Left ventricle myocardium superior (tissue), 1 donor: ENCODE results near the gene ABLIM3. TPM values are rescaled to one million over a fixed set of nuclear protein-coding genes. Genes with fewer than 3 reads are reported as not detected.
"Not testable (repeated sequence)": the region's sequence is repeated elsewhere in the genome, so short reads cannot be mapped to it uniquely, and the experiment has no call there.

Source experiments
- ATAC-seq: fragments of 200-7000 bp; cut with Tn5 transposase; one replicate; pipeline ENCODE4 v1.9.1; 2020; ENCODE audit warnings: mild to moderate bottlenecking, moderate library complexity
- DNase-seq: peaks from one replicate; pipeline ENCODE4 v3.0.0-alpha.2; 2020
- intact Hi-C: fragments of 100-400 bp; cut with micrococcal nuclease; formaldehyde crosslinking; loops from one replicate; pipeline ENCODE4 v1.11.0; 2022
- total RNA-seq: library from RNA; stranded (reverse); fragmentation: NEBNext Ultra II Directional; extraction: Animal tissue kit (Norgen Biotek cat#: 25700); gene quantifications from one replicate; pipeline ENCODE4 v1.2.1, GENCODE V29; 2021
- donor health status: DM: no; HTN: yes; CAD: no; lungs with severe emphysema.

ABLIM3 gene
- total RNA-seq, 1 donor from 2014 or later: 130 TPM

DNA sequence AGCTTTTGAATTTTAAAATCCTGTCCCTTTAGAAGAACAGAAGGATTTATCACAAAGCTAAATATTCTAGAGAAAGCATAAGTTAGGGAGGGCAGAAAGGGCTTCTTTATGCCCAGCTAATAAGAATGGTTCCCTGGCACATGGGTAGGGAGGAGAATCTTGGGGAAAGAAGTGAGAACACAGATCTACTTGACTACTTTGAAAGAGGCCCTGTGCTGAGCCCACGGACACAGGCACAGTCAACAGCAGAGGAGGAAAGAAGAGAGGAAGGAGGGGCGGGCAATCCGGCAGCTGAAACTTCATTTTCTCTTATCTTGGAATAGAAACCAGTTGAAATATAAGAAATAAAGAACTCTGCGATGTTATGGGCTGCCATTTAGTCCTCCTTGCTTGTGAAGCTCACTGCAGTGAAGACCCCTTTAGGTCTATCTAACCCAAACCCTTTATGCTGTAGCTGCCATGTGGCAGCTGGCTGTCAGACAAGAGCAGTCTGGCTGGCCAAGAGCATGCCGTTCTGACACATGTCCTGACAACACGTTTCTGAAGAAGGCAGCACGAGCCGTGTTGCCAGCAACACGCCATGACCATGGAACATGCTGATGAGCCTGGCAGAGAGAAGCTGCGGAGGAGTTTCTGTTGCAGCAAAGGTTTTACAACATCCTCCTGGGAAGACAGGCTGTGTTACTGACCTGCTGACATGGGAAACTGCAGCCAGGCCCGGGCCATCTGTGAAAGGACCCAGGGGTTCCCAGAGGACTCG, 34.2 kb downstream of the ABLIM3 start:
- DNase-seq (peak; percentile 90), ATAC-seq (peak; percentile 90)
- intact Hi-C loops: no loop called here

DNA sequence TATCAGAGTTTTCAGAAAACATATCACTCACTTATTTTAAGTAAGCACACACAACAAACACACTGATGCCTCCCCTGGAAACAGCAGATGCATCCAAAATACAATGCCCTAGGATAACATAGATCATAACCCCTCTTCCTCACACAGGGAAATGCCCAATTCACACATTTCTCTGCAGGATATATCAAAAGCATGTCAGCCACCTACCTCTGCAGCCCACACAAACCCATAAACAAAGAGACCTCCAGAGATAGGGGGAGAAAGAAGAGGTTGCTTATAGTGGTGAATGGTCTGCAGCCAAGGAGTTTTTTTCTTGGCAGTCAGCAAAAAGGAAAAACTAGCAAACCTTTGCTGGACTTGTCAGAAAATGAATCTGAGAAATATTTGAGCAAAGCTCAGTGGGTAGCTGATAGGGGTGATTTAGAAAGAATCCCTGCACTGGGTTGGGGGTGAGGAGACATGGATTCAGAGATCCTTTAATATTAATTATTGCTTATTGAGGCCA, 36.1 kb downstream of the ABLIM3 start:
- ATAC-seq (no peak), DNase-seq (no peak)
- intact Hi-C loops: no loop called here

DNA sequence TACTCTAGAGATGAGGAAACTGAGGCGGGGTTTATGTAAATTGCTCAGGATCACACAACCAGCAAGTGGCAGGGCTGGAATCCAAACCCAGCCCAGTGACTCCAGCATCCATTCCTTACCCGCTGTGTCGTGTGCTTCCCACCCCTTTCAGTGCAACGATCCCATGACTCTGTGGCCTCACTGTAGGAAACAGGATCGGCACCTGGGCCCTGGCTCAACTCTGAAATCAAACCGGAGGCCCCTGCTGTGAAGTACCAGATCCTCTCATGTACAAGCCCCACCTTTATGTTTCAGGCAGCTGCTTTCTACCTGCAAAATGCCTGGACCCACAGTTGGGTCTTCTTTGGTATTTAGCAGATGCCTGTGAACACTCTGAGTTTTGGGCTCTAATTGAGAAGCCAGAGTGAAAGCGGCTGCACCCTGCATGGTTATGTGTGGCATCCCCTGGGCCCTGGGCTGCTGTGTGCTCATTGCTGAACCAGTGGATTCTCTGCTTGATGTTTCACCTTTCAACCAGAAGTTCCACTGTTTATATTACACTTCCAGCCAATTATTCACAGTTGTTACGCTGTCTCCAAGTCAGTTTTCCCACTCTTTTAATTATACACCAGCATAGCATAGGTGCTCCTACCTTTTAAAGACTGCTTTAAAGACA, 36.7 kb downstream of the ABLIM3 start:
- intact Hi-C loops: no loop called here
- DNase-seq (peak; percentile 31), ATAC-seq (peak; percentile 4)

DNA sequence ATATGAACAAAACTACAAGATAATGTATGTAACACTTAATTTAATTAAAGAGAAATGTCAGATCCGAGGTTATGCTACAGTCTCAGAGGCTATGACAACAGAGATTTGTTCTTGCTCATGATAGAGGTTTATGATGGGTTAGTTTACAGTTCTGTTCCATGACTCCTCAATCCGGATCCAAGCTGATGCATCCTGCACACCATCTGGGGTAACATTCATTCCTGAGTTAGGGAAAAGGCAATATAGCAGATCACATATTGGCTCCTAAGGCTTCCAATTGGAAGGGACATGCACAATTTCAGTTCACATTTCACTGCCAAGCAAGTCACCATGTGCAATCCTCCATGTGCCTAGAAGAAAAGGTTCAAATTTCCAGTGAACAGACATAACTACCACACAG, 40.4 kb downstream of the ABLIM3 start:
- ATAC-seq (no peak), DNase-seq (no peak)
- intact Hi-C loops: no loop called here

DNA sequence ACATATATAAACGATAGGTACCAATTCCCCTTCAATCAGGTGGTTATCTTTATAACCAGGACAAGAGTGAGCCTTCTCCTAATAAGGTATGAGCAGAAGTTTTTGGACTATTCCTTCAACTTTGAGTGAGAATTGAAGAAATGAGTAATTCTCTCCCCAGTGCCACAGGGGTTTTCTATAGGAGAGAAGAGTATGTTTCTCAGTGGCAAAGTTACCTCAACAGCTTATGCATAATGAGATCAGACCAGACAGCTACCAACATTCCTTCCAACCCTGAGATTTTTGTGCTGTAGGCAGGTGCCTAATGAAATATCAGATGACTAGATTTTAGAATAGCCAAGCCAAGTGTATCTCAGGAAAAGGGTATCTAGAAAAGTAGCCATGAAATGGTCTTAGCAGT, 40.9 kb downstream of the ABLIM3 start:
- intact Hi-C loops: no loop called here
- no peak for DNase-seq
- ATAC-seq: no peak

DNA sequence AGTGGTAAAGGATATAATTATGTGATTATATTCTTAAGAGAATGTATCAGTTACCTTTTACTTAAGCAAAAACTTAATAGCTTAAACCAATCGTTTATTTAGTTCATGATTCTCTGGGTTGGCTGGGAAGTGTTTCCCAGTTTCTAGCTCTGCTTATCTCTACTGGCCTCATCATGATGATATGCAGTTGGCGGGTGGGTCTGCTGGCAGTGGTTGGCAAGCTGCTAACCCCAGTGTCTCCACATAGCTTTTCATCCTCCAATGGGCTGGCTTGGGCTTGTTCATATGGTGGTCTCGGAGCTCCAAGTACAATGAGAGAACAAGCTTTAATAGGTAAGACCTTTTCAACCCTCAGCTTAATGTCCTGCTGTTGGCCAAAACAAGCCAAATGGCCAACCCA, 43.8 kb downstream of the ABLIM3 start:
- ATAC-seq (peak; percentile 39), DNase-seq (no peak)
- intact Hi-C loops: no loop called here

DNA sequence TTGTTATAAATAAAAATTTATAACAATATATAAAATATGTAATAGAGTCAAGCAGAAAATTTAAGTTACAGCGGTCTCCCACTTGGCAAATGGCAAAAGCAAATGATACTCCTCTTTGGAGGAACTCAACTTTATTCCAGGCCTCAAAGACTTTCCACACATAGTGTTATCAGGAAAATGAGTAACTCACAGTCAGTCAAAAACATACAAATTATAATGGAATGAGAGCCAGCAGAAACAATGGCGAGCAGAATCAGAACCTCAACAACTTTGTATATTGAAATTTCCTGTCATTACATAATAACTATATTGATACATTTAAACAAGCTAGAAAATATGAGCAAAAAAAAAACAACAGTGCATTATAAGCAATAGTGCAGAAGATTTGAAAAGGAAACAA, 45.2 kb downstream of the ABLIM3 start:
- intact Hi-C loops: no loop called here
- ATAC-seq (no peak), DNase-seq (no peak)

DNA sequence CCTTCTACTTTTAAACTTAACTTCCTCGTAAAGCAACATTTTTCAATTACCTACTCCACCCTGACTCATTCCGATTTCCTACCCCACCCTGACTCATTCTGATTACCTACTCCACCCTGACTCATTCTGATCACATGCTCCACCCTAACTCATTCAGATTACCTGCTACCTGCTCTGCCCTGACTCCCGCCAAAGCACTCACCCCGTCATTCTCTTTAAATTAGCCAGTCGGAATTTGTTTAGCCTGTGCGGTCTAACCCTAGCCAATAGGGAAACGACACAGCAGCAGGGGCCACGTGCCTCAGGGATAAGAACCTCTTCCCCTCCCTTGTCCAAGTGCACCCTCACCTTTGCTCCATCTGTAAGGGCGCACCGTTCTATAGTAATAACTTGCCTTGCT, 46.3 kb downstream of the ABLIM3 start:
- intact Hi-C loops, DNase-seq, ATAC-seq: not testable (repeated sequence)

DNA sequence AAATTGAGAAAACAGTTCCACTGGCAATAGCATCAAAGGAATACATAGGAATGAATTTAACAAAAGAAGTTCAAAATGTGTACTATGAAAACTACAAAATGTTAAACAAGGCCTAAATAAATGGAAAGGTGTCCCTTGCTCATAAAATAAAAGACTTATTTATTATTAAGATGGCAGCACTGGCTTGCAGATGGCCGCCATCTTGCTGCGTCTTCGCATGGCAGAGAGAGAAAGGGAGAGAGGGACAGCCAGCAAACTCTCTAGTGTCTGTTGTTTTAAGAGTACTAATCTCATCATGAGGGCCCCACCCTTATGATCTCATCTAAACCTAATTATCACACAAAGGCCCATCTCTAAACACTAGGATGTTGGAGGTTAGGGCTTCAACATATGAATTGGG, 47.1 kb downstream of the ABLIM3 start:
- no peak for DNase-seq
- intact Hi-C loops: no loop called here
- no peak for ATAC-seq

DNA sequence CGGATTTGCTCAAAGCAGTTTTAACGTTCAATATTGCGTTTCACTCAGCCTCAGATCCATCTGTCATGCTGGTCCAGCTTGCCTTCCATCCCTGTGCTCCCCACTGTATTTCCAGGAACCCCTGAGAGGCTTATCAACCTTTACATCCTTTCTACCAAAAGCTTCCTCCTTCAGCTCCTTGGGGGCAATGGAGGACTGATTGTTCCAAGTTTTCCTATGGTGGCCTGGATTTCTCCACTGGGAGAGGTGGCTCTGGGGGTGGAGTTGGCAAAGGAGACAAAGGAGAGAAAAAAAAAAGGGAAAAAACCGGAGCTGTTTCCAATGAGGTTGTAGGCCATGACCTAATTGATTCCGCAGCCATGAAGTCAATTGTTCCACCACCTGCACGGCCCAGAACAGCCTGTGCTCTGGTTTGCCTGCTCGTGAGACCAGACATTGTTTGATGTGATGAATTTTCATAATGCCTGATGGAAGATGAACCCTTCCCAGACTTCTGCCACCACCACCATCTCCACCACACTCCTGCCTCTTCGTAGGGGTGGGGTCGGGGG, 54.1 kb downstream of the ABLIM3 start:
- DNase-seq (peak; percentile 40), ATAC-seq (peak; percentile 89)
- intact Hi-C loops: no loop called here

DNA sequence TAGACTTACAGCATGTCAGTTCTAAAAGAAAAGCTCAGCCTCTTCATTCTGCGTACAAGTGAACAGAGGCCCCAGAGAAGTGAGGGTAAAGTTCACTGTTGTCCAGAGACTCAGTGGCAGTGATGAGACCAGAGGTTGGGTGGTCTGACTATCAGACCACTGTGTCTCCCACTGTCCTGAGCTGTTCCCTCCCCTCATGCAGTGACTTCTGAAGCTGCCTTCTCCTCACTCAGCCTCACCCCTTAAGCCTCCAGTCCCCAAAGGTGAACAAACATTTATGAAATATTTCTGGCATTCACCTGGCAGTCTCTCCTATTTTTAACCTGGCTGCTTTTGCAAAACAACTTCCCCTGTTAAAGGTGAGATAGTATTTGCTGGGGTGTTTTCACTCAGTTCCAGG, 54.7 kb downstream of the ABLIM3 start:
- ATAC-seq (no peak), DNase-seq (no peak)
- intact Hi-C loops: no loop called here

DNA sequence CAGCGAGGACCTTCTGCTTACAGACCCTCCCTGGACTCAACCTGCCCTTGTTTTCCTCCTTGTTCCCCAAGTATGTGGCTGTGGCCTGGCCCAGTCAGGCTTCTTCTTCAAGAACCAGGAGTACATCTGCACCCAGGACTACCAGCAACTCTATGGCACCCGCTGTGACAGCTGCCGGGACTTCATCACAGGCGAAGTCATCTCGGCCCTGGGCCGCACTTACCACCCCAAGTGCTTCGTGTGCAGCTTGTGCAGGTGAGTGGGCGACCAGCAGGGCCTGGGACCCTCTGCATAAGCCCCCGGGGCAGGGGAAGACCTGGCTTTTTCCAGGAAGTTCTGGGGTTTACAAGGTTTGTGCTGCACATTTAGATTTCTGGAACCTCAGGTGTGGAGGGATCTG, 56.9 kb downstream of the ABLIM3 start:
- no peak for DNase-seq
- intact Hi-C loops: no loop called here
- ATAC-seq: no peak

DNA sequence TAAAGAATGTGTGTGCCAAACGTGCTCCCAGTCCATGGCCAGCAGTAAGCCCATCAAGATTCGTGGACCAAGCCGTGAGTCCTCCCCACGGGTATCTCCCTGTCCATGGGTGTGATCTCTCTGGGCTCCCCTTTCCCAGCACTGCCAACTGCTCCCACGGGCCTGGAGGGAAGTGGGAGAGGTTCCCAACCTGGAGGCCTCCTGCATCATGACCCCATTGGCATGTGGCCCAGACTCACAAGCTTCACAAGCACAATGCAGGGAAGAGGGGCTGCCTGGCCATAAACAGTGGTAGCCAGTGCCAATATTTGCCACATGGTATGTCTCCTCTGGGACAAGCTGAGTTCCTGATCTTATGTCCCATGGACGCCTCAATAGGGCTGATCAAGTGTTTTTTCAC, 59.1 kb downstream of the ABLIM3 start:
- no peak for DNase-seq
- no peak for ATAC-seq
- intact Hi-C loops: no loop called here

DNA sequence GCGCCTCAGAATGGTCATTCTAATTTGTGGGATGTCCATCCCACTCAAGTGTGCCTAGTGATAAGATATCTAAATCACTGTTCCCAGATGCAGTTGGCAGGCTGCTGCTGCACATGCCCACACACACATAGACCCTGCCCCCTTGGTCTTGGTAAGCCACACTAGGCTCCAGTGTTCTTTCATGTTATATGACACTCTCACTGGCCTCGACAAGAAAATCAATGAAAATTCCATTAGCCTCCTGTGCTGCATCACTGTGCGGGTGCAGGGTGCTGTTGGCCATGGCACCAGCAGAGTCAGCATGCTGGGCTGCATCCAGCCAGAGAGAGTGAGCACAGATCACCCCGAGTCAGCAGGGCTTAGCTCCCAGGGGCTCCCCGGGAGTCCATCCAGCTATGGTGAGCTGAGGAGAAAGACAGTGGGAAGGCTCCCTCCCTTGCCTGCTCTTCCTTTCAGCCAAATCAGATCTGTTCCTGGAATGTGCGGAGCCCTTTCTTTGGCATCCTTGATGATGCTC, 59.9 kb downstream of the ABLIM3 start:
- DNase-seq (no peak), ATAC-seq (no peak)
- intact Hi-C loops: no loop called here

DNA sequence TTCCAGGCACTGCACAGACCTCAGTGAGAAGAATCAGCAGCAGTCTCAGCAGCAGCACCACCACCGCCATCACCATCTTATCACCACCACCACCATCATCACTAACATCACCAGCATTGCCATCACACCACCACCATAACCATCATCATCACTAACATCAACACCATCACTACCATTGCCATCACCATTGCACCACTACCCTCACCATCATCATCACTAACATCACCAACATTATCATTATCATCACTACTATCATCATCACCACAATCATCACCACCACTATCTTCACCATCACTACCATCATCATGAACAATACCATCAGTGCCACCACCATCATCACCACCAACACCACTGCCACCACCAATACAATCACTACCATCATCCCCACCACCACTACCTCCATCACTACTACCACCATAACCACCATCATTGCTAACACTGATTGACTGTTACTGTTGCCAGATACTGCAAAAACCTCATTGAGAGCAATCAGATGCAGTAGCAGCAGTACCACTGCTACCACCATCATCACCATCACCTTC, 61.7 kb downstream of the ABLIM3 start:
- ATAC-seq: no peak
- no peak for DNase-seq
- intact Hi-C loops: no loop called here

DNA sequence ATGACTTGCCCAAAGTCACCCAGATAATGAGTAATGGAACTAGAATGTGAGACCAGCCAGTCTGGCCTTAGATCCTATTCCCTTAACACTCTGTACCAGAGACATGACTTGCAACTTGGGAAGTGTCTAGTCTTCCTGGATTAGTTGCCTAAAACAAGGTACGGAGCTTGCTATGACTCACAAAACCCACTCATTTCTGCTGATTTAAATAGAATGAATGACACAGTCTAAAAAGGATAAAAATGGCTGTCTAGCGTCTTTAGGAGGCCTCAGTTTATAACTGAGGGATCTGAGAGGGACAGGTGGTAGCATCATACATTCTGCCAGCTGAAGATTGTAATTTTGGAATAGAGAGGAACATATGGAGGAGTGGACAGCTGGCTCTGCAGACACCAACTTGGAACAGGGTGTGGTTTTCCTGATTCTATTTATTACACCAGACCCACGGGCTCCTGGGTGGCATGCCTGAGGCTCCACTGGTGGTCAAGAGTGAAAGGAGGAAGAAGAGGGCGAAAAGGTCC, 62.7 kb downstream of the ABLIM3 start:
- intact Hi-C loops: no loop called here
- ATAC-seq (no peak), DNase-seq (no peak)

DNA sequence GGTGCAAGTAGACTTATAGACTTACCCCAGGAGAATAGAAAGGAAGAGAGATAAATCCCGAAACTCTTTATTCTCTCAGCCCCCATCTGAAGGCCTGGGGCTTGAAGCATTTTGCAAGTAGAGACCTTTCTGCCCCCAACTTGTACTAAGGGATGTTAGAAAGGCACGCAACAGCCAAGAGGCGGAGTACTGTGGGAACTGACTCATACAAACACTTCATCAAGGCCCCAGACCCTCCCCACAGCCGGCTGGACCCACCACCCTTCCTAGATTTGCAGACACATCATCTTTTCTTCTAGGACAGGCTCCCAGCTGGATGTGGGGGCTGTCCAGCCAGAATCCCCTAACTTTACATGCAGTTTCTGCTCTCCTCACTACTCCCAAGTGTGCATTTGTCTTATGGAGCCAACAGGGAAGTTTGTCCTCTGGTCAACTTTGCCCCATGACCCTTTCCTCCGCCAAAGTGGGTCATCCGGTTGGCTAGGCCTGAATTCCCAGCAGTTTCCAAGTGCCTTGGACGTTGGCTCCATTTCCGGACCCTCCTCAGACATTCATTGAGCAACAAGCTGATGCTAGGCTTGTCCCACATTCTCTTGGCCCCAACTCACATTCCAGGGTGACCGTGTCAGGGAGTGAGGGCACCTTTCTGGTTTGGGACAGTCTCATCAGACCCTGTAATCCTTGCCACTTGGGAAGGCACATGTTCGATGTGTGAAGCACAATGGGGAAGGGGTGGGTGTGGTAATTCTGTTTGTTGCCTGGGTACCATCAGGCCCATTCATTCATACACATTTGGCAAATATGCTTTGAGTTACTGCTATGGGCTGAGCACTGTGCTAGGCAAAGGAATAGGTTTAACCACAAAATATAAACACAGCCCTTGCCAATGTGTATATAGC, 64.6 kb downstream of the ABLIM3 start:
- intact Hi-C loops: no loop called here
- DNase-seq (peak; percentile 43), ATAC-seq (peak; percentile 71)

DNA sequence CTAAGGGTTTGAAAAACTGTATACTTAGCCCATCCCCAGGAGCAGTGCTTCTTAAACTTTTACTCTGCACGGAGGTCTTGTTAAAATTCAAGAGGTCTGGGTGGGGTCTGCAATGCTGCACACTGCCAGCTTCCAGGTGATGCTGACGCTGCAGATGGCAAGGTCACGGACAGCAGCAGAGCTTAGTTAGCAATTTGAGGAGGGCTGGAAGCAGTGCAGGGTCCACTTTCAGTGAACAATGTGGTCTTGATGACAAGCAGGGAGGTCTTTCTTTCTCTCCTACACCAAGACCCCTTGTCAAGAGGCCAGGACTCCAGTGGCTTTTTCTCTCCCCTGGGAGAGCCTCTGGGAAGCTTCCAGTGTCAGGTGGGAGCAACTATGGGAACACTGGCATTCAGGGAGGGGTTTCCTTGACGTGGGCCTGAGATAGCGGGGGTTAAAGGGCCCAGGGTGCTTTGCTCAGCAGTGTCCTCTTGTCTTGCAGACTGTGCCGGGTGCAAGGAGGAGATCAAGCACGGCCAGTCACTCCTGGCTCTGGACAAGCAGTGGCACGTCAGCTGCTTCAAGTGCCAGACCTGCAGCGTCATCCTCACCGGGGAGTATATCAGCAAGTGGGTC, 65.3 kb downstream of the ABLIM3 start:
- peak; percentile 49 for ATAC-seq
- intact Hi-C loops: no loop called here
- DNase-seq: peak; percentile 49
